Hepatocyte (in vitro differentiated cells): ENCODE measurements around the gene TRPC4AP. TPM values are rescaled to one million over a fixed set of nuclear protein-coding genes. Genes with fewer than 3 reads are reported as not detected.

ENCODE experiments used
- DNase-seq: peaks from one replicate; pipeline ENCODE4 v3.0.0-alpha.2; 2016; ENCODE audit warnings: low spot score
- H2AFZ ChIP-seq: fragments of 200-600 bp; sonication (generic); 2 replicates; pipeline ENCODE4 v1.6.0; 2016; ENCODE audit warnings: antibody characterized with exemption, mild to moderate bottlenecking
- H3K27ac ChIP-seq: fragments of 200-600 bp; sonication (generic); 2 replicates; pipeline ENCODE4 v1.5.1; 2016; ENCODE audit warnings: mild to moderate bottlenecking
- H3K27me3 ChIP-seq: fragments of 200-600 bp; sonication (generic); 2 replicates; pipeline ENCODE4 v1.6.1; 2016
- H3K36me3 ChIP-seq: fragments of 200-600 bp; sonication (generic); replicated peaks from 2 replicates; pipeline ENCODE4 v1.5.1; 2016; ENCODE audit warnings: low read depth; ENCODE audit not compliant: insufficient read depth
- H3K4me1 ChIP-seq: fragments of 200-600 bp; sonication (generic); 2 replicates; pipeline ENCODE4 v1.5.1; 2016; ENCODE audit warnings: mild to moderate bottlenecking, moderate library complexity; ENCODE audit not compliant: insufficient read depth
- H3K4me2 ChIP-seq: fragments of 200-600 bp; sonication (generic); 2 replicates; pipeline ENCODE4 v1.6.0; 2016
- H3K4me3 ChIP-seq: fragments of 200-600 bp; sonication (generic); 2 replicates; pipeline ENCODE4 v1.5.1; 2016; ENCODE audit warnings: mild to moderate bottlenecking
- H3K79me2 ChIP-seq: fragments of 200-600 bp; sonication (generic); 2 replicates; pipeline ENCODE4 v1.6.0; 2017; ENCODE audit warnings: mild to moderate bottlenecking
- H3K9me2 ChIP-seq: fragments of 200-600 bp; sonication (generic); replicated peaks from 2 replicates; pipeline ENCODE4 v1.6.0; 2017; ENCODE audit warnings: mild to moderate bottlenecking; ENCODE audit not compliant: insufficient read depth
- H3K9me3 ChIP-seq: fragments of 200-600 bp; sonication (generic); 2 replicates; pipeline ENCODE4 v1.5.1; 2016; ENCODE audit warnings: low read depth, mild to moderate bottlenecking
- H4K20me1 ChIP-seq: fragments of 200-600 bp; sonication (generic); 2 replicates; pipeline ENCODE4 v1.6.0; 2016; ENCODE audit warnings: mild to moderate bottlenecking; ENCODE audit not compliant: insufficient read depth, poor library complexity, severe bottlenecking
- CTCF ChIP-seq: fragments of 200-600 bp; sonication (generic); IDR thresholded peaks from 2 replicates; pipeline ENCODE4 v1.5.1; 2016; ENCODE audit warnings: antibody characterized with exemption, mild to moderate bottlenecking; ENCODE audit not compliant: poor library complexity
- EZH2 ChIP-seq: fragments of 200-600 bp; sonication (generic); IDR thresholded peaks from 2 replicates; pipeline ENCODE4 v1.6.1; 2016; ENCODE audit warnings: antibody characterized with exemption, mild to moderate bottlenecking, borderline replicate concordance
- EZH2phosphoT487 ChIP-seq: fragments of 200-600 bp; sonication (generic); IDR thresholded peaks from one replicate; pipeline ENCODE4 v1.6.1; 2018; ENCODE audit warnings: antibody characterized with exemption, mild to moderate bottlenecking, low read depth, moderate library complexity; ENCODE audit not compliant: unreplicated experiment, severe bottlenecking
- WGBS: methylation state at CpG from one replicate; pipeline ENCODE4 v1.1.6; 2016; ENCODE audit warnings: low lambda C conversion rate; ENCODE audit errors: missing lambda C conversion rate; 5-methylcytosine and 5-hydroxymethylcytosine counted together
- polyA plus RNA-seq: library from polyadenylated mRNA; unstranded; fragments of >200 nt; fragmentation: Nextera tagmentation; extraction: Ambion mirVana; gene quantifications from 2 replicates; pipeline ENCODE4 v1.2.1, GENCODE V29; 2016
- total RNA-seq: library from RNA; depleted of rRNA; stranded (reverse); fragments of >200 nt; gene quantifications from 2 replicates; pipeline ENCODE4 v1.2.3, GENCODE V29; 2014

TRPC4AP gene
- total and polyA plus RNA-seq, 2 experiments from 2014 or later = 88.6 to 94.9 TPM

GRCh38 chr20:34956041-34956458, 136.6 kb downstream of the TRPC4AP start:
- Histone ChIP-seq H3K27ac (peak overlapping the region; percentile 88), H3K9me2 (no peaks in the 10 kb centered on the region), H3K36me3 (no peaks in the 10 kb centered on the region), H3K4me3 (no peak overlapping the region), H4K20me1 (no peaks in the 10 kb centered on the region), H3K9me3 (no peaks in the 10 kb centered on the region), H3K79me2 (peaks cover 8% of the 10 kb centered on the region), H3K4me1 (peaks cover 11% of the 10 kb centered on the region), H3K4me2 (peak overlapping the region; percentile 88), H3K27me3 (no peaks in the 10 kb centered on the region), H2AFZ (peak overlapping the region; percentile 65)
- 26% methylated on average over 6 of the region's 6 CpGs for WGBS
- no peak for TF ChIP-seq EZH2
- no peak for TF ChIP-seq EZH2phosphoT487
- no peak for TF ChIP-seq CTCF
- no peak for DNase-seq

- H3K27me3 ChIP-seq = no peaks in the 10 kb centered on the region
- no peaks in the 10 kb centered on the region for H4K20me1 ChIP-seq
- peak within 1 kb of the TSS; percentile 88 for H3K27ac ChIP-seq
- no peaks in the 10 kb centered on the region for H3K9me3 ChIP-seq
- peak within 1 kb of the TSS; percentile 73 for H2AFZ ChIP-seq
- H3K79me2 ChIP-seq = peaks cover 8% of the 10 kb centered on the region
- 1% methylated on average over 55 of the region's 62 CpGs for WGBS
- H3K9me2 ChIP-seq = no peaks in the 10 kb centered on the region
- peak; percentile 98 for DNase-seq
- H3K4me3 ChIP-seq = peak within 1 kb of the TSS; percentile 53
- peak within 1 kb of the TSS; percentile 88 for H3K4me2 ChIP-seq
- H3K4me1 ChIP-seq = peaks cover 11% of the 10 kb centered on the region
- TF ChIP-seq CTCF = peak; percentile 55
- no peak for TF ChIP-seq EZH2
- H3K36me3 ChIP-seq = no peaks in the 10 kb centered on the region
Observed at GRCh38 chr20:34955231-34956040, 137.2 kb downstream of the TRPC4AP start, which contains the start of the genes GSS and MYH7B. GSS (minus strand) TSS chr20:34955806; CDS start chr20:34951852, 3,954 bp downstream. MYH7B (plus strand) TSS chr20:34955868; CDS start chr20:34978006, 22,138 bp downstream.

- no peaks in the 10 kb centered on the region for H3K36me3 ChIP-seq
- H3K27me3 ChIP-seq = no peaks in the 10 kb centered on the region
- peak; percentile 28 for DNase-seq
- no peaks in the 10 kb centered on the region for H3K9me3 ChIP-seq
- peak overlapping the region; percentile 88 for H3K4me2 ChIP-seq
- H3K9me2 ChIP-seq = no peaks in the 10 kb centered on the region
- peak overlapping the region; percentile 73 for H2AFZ ChIP-seq
- peaks cover 11% of the 10 kb centered on the region for H3K4me1 ChIP-seq
- peak overlapping the region; percentile 88 for H3K27ac ChIP-seq
- H3K79me2 ChIP-seq = peaks cover 8% of the 10 kb centered on the region
- peak overlapping the region; percentile 53 for H3K4me3 ChIP-seq
- no peaks in the 10 kb centered on the region for H4K20me1 ChIP-seq
- 27% methylated on average over 13 of the region's 13 CpGs for WGBS
- no peak for TF ChIP-seq EZH2phosphoT487
- TF ChIP-seq CTCF = no peak
- no peak for TF ChIP-seq EZH2
Observed at GRCh38 chr20:34954904-34955230, 137.7 kb downstream of the TRPC4AP start.
